ENCODE data around the gene TEAD1.

DNA sequence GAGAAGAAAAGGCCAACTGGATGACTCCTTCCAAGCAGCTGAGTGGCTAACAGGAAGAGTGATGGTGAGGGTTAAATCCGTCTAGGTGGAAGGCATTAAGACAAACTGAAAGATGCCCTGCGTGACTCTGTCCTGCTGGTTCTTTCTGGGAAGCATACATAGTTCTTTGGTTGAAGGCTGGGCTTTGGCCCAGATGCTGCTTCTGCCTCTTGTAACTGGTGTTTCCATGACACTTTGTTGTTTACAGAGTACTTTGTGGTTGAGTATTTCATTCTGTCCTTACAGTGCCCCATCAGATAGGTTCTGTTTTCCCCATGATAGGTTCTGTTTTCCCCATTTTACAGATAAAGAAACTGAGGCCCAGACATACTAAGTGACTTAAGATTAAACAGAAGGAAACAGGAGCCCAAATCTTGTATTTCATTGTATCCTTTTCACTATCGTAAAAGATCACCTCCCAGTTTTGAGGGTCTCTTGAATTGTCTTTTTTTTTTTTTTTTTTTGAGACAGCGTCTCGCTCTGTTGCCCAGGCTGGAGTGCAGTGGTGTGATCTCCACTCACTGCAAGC lies 210.6 kb downstream of the TEAD1 start:
- TF ChIP-seq, protein P1, sequence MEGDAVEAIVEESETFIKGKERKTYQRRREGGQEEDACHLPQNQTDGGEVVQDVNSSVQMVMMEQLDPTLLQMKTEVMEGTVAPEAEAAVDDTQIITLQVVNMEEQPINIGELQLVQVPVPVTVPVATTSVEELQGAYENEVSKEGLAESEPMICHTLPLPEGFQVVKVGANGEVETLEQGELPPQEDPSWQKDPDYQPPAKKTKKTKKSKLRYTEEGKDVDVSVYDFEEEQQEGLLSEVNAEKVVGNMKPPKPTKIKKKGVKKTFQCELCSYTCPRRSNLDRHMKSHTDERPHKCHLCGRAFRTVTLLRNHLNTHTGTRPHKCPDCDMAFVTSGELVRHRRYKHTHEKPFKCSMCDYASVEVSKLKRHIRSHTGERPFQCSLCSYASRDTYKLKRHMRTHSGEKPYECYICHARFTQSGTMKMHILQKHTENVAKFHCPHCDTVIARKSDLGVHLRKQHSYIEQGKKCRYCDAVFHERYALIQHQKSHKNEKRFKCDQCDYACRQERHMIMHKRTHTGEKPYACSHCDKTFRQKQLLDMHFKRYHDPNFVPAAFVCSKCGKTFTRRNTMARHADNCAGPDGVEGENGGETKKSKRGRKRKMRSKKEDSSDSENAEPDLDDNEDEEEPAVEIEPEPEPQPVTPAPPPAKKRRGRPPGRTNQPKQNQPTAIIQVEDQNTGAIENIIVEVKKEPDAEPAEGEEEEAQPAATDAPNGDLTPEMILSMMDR (IDR thresholded peaks at IDR 0.05), result no peak
- TF ChIP-seq POLR2AphosphoS5 (IDR thresholded peaks at IDR 0.05) (no peak), POLR2A (IDR thresholded peaks at IDR 0.05) (no peak)
